ENCODE measurements around the gene SLC2A4. TPM values are rescaled to one million over a fixed set of nuclear protein-coding genes. Genes with fewer than 3 reads are reported as not detected.
"Not testable (repeated sequence)": the region's sequence is repeated elsewhere in the genome, so short reads cannot be mapped to it uniquely, and the experiment has no call there.

SLC2A4 gene
- total RNA-seq, 1 donor from 2014 or later = 0.38 TPM

GRCh38 chr17:7240375-7240774 is 41.1 kb upstream of the SLC2A4 start:
- no peak for TF ChIP-seq CTCF (IDR thresholded peaks at IDR 0.05; ENCODE audit: insufficient read depth, low read length, poor library complexity, severe bottlenecking)
- Histone ChIP-seq H3K4me3 (ENCODE audit: low read depth, low read length) (no peak overlapping the region), H3K27me3 (ENCODE audit: control insufficient read depth, insufficient read depth, low read length) (no peaks in the 10 kb centered on the region), H3K36me3 (ENCODE audit: control insufficient read depth, insufficient read depth, low read length) (peaks cover 4% of the 10 kb centered on the region)
- DNase-seq (ENCODE audit: low read depth) = no peak

- no peaks in the 10 kb centered on the region for H3K27me3 ChIP-seq (ENCODE audit: control insufficient read depth, insufficient read depth, low read length)
- DNase-seq (ENCODE audit: low read depth) = no peak
- H3K4me3 ChIP-seq (ENCODE audit: low read depth, low read length) = peak overlapping the region; percentile 89
- no peaks in the 10 kb centered on the region for H3K36me3 ChIP-seq (ENCODE audit: control insufficient read depth, insufficient read depth, low read length)
- TF ChIP-seq CTCF (IDR thresholded peaks at IDR 0.05; ENCODE audit: insufficient read depth, low read length, poor library complexity, severe bottlenecking) = no peak
Measured at GRCh38 chr17:7241090-7241733, 40.3 kb upstream of the SLC2A4 start.

- no peak for DNase-seq (ENCODE audit: low read depth)
- H3K27me3 ChIP-seq (ENCODE audit: control insufficient read depth, insufficient read depth, low read length) = no peaks in the 10 kb centered on the region
- no peaks in the 10 kb centered on the region for H3K36me3 ChIP-seq (ENCODE audit: control insufficient read depth, insufficient read depth, low read length)
- H3K4me3 ChIP-seq (ENCODE audit: low read depth, low read length) = peak within 1 kb of the TSS; percentile 89
- TF ChIP-seq CTCF (IDR thresholded peaks at IDR 0.05; ENCODE audit: insufficient read depth, low read length, poor library complexity, severe bottlenecking) = no peak
Measured at GRCh38 chr17:7241783-7242716, 39.5 kb upstream of the SLC2A4 start, which contains the start of gene GABARAP. TSS of gene GABARAP (minus strand) at chr17:7242449. CDS start at chr17:7242330, 119 bp downstream.

GRCh38 chr17:7242717-7243452 is 38.6 kb upstream of the SLC2A4 start:
- H3K36me3 ChIP-seq (ENCODE audit: control insufficient read depth, insufficient read depth, low read length) = no peaks in the 10 kb centered on the region
- H3K27me3 ChIP-seq (ENCODE audit: control insufficient read depth, insufficient read depth, low read length) = no peaks in the 10 kb centered on the region
- TF ChIP-seq CTCF (IDR thresholded peaks at IDR 0.05; ENCODE audit: insufficient read depth, low read length, poor library complexity, severe bottlenecking) = no peak
- no peak for DNase-seq (ENCODE audit: low read depth)
- H3K4me3 ChIP-seq (ENCODE audit: low read depth, low read length) = peak overlapping the region; percentile 89

GRCh38 chr17:7243453-7243729 is 38.1 kb upstream of the SLC2A4 start:
- Histone ChIP-seq H3K27me3 (ENCODE audit: control insufficient read depth, insufficient read depth, low read length) (no peaks in the 10 kb centered on the region), H3K4me3 (ENCODE audit: low read depth, low read length) (peak overlapping the region; percentile 89), H3K36me3 (ENCODE audit: control insufficient read depth, insufficient read depth, low read length) (no peaks in the 10 kb centered on the region)
- DNase-seq (ENCODE audit: low read depth) = no peak
- no peak for TF ChIP-seq CTCF (IDR thresholded peaks at IDR 0.05; ENCODE audit: insufficient read depth, low read length, poor library complexity, severe bottlenecking)

GRCh38 chr17:7243838-7244237 is 37.7 kb upstream of the SLC2A4 start:
- H3K36me3 ChIP-seq (ENCODE audit: control insufficient read depth, insufficient read depth, low read length); DNase-seq (ENCODE audit: low read depth); H3K4me3 ChIP-seq (ENCODE audit: low read depth, low read length): not testable (repeated sequence)

More at GRCh38 chr17:7243838-7244237, 37.7 kb upstream of the SLC2A4 start:
- H3K27me3 ChIP-seq (ENCODE audit: control insufficient read depth, insufficient read depth, low read length) = not testable (repeated sequence)

Measured in kidney epithelial cell (primary cell).